Measurements from ENCODE around the gene RBM19.

RBM19 gene

DNA sequence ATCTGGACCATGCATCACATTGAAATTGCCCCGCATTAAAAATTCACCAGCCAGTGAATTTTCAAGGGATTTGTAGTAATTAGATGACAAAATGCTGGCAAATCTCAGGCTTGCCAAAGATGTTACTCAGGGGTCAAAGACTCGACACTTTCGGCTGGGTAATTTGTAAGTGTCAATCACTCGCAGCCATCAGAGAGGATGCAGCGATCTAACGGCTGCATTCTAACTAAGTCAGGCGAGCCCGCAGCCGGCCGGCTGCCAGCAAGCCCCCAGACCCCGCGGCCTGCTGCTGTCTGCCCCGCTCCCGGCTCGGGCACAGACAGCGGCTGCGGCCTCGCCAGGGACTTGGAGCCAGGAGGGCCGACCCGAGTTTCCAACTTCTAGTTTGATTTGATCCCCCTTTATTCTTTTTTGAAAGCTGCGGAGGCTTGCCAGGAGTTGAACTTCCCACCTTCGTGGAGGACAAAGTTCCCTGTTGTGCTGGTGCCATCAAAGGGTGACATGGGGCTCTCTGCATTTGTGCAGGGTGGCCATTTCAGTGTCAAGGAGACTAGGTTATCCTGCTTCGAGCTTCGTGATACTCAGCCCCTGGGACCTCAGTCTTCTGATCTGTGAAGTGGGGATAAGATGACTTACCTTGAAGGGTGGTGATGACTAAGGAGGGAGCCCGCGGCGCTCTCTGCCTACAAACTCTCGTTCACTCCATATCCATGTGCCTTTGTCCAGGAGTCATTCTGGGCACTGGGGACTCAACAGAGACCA, 169.9 kb downstream of the RBM19 start:
- no peak for DNase-seq

DNA sequence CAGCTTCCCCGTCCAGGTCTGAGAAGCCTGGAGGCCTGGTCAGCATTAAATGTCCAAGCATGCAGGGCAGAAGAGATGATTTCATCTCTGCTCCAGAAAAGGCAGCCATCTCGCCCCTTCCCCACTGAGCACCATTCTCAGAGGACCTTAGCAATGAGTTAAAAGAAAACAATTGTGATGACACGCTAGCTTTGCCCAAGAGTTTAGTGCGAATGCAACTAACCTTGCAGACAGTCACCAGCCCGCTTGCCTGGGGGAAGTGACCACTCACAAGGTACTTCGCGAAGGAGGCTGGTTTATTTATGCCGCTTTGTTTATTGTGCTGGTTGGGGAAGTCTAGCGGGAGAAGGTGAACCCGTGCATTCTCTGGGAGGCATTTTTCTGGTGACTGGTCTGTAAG, 170.7 kb downstream of the RBM19 start:
- no peak for DNase-seq

DNA sequence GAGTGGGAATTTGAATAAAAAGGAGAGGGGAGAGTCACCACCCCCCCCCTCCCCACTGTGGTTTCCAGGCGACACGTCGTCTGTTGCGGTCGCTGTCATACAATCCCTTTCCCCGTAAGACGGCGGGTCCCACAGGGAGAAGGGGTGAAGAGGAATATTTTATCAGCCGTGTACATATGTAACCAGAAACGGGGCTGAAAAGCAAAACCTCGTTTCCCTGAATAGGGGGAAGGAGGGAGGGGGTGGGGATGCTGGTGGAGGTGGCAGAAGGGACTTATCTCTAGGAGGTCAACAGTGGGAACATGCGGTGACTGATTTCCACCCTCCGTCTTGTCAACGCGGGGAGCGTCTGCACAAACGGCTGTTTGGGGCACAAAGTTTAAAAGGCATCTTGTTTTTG, 171.4 kb downstream of the RBM19 start:
- DNase-seq, result no peak

DNA sequence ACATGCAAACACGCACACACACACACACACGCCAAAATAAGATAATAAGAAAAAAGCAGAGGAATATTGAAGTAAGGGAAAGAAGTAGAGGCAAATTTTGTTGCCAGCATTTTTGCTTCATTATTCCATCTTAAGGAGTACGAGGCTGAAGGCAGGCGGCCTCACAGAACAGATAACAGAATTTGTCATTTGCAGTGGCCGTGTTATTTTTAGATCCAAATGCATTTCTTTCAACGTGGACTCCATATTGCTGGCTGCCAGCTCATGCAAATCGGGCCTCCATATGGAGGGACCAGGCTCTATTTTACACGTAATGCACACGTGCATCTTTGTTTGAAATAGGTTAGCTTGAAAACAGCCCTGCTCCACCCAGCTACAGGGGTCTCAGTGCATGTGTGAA, 172.9 kb downstream of the RBM19 start:
- DNase-seq, result no peak

DNA sequence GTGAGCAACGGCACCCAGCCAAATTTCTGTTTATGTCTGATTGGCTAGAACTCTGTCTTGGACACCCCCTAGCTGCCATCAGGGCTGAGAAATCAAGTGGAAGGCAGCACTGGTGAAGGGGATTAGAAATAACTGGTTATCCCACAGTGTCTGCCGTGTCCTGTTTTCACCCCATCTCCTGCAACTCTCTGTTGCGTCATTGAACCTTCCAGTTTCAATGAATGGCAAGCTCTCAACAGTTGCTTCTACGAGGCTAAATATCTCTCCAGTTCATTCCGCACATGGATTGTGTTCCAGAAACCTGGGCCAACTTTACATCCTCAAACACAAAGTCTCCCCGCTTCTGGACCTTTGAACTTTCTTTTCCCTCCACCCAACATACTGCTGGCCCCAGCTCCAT, 173.7 kb downstream of the RBM19 start:
- DNase-seq, result no peak

DNA sequence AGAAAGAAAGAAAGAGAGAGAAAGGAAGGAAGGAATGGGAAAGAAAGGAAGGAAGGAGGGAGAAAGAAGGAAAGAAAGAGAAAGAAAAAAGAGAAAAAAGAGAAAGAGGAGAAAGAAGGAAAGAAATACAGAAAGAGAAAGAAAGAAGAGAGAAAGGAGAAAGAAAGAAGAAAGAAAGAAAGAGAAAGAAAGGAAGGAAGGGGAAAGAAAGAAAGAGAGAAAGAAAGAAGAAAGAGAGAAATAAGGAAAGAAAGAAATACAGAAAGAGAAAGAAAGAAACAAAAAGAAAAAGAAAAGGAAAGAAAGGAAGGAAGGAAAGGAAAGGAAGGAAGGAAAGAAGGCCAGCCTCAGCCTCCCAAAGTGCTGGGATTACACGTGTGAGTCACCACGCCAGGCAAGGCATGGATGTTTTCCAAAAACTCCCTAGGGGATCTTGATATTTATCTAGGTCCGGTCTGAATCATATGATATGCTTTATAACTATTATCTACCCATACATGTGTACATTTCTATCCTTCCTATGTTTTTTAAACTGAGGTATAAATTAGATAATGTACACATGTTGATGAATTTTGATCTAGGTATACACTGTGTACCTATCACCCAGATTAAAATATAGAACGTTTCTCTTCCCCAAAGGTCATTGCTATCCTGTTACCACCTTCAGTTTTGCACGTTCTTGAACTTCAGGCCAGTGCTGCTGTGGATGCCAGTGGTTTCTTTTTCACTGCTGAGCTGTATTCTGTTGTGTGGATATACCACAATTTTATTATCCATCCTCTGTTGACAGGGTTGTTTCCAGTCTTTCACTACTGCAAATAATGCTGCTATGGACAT, 177.9 kb downstream of the RBM19 start:
- DNase-seq, result no peak

DNA sequence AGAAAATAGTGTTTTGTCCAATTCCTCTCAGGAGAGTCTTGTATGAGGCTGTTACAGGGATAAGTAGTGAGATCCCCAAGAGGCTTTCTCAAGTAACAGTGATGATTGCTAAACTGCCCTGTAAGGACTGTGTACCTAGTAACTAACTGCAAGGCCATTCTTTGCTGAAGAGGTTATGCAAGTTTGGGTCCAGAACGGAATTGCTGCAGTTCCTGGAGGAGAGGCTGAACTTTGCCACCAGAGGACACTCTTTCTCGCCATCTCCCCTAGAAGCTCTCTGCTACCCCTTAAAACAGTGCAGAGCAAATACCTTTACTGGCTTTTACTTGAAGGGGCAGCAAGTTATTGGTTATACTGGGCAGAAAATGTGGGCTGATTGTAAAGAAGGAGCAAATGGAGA, 180.0 kb downstream of the RBM19 start:
- no peak for DNase-seq

DNA sequence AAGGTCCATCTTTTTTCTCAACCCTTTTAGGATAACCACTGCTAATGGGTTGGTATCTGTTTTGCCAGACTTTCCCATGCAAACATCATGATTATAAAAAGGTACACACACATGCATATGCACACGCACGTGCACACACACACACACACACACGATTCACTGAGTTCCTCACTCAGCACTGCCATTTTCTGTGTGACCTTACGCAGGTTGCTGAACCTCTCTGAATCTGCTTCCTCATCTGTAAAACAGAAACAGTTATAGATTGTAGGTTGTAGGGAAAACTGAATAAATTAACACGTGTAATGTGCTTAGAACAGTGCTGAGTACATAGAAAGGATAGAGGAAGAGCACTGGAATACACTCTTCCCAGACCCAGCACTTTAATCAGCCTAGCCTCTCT, 182.3 kb downstream of the RBM19 start:
- DNase-seq, result no peak

DNA sequence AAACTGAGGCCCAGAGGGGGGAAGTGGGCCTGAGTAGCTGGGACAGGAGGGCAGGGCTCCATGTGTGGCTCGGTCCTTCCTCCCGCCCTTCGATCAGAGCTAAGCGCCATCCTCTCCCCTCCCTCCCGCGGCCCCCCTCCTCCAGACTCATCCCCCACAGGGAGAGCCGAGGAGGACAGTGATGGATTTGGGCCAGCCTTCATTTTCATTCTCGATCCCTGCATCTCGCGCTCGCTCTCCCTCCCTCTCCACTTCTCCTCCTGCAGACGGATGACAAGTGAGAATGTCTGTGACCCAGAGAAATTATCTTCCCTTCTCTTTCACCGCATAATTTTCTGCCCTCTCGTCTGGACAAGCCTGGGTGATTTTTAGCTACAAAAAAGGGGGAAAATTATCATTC, 183.3 kb downstream of the RBM19 start:
- no peak for DNase-seq

DNA sequence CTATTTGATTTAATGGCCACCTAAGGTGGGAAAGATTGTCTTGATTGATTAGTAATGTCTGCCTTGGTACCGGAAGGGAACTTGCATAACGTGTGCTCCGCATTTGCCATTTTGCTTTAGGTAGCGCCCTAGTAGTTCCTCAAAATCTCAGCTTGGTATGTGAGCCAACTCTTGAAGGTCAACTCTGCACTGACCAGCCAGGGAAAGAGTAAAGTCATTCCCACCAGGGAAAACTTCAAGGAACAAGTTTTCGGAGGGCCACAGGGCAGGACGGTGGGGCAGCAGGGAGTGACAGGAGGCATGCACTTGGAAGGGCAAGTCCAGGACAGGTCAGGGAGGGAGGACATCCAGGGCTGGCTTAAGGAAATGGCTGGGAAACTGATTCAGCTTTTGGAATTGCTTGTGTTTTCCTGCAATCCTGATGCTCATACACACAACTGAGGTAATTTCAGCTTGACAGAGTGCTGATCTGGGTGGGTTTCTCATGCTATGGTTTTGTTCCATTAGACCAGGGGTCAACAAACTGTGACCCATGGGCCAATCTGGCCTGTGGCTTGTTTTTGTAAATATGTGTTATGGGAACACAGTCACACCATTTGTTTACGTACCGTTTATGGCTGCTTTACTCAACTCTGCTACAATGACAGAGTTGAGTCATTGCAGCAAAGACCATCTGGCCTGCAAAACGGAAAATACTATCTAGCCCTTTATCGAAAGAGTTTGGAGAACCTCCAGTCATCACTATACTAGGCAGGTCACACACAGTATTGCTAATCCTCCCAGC, 184.5 kb downstream of the RBM19 start:
- no peak for DNase-seq

DNA sequence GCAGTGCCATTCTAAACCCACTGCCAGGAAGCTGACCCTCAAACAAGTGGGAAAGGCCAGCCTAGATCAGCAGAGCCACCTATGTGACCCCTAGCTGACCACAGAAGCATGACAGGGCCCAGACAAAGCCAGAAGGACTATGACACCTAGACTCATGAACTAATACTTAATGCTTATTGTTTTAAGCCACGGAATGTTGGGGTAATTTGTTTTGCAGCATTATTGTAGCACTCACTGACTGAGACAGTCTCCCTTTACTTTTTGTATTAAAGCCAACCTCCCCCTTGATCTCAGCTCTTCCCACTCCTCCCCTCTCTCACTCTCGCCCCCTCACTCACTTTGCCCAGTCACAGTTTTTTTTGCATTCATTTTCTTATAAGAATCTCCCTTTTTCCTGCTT, 186.4 kb downstream of the RBM19 start:
- no peak for DNase-seq

DNA sequence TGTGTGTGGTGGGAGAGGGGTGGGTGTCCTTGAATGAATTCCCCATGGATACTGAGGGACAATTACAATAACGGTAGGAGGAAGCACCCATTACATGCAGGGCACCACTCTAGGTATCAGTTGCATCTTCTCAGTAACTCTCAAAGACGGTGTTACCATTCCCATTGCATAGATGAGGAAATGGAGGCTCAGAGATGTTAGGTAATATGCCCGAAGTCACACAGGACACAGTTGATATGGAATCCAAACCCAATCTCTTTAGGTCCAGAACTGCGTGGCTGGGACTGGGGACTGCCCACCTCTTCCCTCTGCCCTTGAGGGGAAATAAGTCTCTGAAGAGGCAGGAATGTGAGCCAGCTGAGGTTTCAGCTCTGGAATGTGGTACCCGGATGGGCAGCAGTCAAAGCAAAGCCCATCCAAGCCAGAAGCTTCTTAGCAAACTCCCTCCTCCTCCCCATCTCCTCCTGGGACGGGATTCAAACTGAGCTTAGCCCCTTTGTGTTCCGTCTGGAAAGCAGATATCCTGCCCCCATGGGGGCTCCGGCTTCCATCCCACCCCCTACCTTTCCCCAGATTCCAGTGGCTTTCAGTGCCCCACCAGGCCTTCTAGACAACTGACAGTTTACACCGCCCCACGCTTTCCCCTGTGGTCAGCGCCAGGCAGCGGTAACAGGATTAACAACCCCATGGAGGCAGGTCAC, 187.5 kb downstream of the RBM19 start:
- no peak for DNase-seq

DNA sequence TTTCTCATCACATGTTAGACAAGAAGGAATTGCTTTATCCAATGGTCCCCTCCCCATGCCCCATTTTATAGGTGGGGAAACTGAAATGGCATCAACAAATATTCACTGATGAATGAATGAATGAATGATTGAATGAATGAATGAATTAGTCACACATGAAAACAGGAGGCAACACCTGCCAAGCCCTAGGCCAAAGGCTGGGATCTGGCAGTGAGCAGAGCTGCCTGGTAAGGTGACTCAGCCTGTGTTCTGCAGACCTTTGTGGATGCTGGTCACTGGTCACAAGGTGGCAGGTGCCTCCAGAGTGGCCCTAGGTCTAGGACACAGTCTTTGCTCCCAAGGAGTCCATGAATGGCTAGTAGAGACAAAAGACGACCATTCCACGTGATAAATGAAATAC, 188.4 kb downstream of the RBM19 start:
- DNase-seq, result no peak

DNA sequence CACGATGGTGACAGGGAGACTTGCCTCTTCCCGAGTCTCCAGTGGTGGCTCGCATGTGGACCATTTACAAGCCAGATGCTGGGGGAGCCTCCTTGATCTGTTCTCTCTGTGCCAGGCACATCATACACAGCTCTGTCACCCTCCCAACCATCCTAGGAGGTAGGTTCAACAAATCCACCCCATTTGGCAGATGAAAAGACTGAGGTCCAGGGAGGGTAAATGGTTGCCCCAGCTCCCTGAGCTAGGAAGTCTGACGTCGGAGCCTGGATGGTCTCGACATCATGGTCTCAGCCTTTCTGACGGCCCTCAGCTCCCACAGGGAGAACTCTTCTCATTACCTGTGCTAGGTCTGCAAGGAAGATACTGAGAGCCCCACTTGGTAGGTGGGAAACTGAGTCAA, 189.6 kb downstream of the RBM19 start:
- DNase-seq, result no peak

DNA sequence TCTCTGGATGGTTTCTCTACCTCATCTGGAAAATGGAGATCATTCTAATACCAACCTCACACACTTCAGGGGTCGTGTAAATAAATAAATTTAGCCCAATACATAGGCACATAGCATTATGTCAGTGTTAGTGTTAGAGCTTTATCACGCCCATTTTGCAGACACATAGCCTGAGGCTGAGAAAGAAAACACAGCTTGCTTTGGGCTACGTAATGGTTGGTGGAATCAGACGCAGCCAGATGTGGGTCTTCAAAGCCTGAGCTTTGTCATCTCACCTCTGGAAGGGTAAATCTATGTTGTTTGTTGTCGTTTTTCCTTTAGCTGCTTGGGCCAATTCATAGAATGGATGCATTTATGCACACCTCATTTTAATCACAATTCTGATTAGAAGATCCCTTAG, 191.6 kb downstream of the RBM19 start:
- no peak for DNase-seq

DNA sequence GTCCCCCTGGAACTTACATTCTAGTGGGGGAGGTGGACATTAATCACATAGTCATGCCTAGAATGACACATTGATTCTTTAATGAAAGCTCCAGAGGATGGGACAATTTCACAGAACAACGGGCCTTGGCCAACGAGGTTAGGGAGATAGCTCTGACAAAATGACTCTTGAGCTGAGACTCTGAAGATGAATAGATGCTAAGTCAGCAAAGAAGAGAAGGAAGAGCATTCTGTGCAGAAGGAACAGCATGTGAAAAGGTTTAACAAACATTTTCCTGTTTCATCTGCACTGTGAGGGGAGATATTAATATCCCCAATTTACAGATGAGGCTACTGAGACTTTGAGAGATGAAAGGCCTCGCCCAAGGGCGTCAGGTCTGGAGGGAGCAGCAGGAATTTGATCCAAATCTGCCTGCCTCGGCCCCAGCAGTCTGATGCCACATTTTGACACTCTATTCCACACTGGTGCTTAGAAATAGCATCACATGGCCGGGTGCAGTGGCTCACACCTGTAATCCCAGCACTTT, 193.6 kb downstream of the RBM19 start:
- DNase-seq, result no peak

DNA sequence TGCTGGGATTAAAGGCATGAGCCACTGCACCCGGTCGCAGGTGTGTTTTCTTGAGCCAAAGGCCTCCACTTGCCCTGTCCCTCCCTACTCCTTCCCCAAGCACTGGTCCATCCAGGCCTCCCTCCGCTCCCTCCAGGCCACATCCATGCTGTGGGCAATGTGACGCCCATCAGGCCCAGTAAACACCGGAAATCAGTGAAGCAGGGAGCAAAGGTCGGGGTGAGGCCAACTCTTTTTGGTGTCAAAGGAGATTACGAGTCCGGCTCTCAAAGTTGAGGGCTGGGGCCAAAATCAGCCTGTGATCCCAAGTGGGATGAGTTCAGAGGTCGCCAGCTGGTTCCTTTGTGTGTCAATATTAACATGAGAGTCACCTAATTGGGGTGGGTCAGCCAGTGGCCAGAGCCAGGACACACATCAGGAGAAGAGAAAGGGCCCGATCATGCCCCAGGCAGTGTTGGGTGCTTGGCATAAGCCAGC, 195.7 kb downstream of the RBM19 start:
- DNase-seq, result no peak

DNA sequence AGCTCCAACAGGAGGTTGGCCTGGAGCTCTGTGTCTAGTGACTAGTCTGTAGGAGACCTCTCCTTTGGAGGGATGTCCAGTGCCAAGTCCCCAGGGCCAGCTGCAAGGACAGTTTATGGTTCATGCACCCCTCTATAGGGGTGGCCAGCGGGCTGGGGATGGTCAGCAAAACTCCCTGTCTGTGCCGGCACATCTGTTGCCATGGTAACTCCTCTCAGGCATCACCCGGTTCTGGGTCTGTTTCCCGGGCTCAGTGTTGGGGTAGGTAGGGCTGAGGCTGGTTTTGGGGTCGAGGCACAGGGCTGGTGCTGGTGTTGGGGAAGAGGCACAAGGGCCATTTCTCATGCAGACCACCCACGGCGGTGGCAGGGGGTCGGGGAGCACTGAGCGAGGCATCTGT, 196.8 kb downstream of the RBM19 start:
- DNase-seq, result no peak

DNA sequence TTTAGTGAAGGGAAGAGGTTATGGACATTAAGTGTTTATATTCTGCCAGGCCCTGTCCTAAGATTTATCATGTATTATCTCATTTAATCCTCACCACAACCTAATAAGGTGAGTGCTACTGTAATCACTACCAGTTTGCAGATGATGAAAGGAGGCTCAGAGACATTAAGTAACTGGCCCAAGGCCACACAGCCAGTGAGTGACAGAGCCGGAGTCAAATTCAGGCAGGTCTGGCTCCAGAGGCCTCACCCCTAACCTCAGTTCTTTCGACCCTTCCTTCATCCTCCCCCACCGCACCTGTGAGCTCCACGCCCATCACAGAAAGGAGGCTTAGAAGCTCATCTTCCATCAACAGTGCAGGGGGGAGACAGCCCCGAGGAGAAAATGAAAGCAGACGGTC, 197.3 kb downstream of the RBM19 start:
- no peak for DNase-seq

DNA sequence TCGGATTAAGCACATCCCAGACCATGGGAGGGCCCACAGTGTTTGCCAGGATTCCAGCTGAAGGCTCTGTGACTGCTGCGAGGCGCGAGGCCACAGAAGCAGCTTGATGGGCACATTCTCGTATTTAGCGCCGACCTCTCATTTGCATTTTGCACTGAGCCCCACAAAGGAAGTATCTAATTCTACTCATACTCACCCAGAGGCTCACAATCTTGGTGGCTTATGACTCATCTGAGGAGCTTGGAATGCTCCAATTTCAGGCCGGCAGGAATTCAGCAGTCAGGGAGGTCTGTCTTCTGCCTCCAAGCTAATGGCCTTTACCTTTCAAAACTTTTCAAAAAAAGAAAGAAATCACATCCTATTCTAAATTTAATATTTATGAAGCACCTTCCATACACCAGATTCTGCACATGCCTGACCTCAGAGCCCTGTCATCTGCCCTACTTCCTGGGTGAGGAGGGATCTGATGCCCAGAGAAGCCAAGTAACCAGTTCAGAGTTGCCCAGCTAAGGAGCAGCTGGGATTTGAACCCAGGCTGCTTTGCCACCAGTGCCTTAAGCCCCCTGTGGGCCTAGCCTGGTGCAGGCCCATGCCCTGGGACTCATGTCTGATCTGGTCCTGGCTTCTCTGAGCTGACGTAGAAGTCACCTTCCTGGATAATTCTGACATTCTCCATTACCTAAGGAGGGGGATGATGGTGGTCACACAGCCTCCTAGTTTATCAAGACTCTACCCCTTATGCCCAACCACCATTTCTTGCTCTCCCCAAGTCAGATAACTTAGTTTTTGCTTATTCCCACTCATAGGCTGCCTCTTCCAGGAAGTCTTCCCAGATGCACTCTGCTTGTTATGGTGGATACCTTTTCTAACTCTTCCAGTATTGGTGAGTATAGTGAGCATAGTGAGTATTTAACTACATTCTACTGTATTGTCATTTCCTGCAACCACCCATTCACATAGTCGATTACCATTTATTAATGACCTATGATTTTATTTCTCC, 198.9 kb downstream of the RBM19 start:
- DNase-seq, result no peak

All from CD4-positive, alpha-beta T cell treated with Interferon gamma for 1 hour (primary cell).